Measurements from ENCODE around the gene MIA2. TPM values are rescaled to one million over a fixed set of nuclear protein-coding genes. Genes with fewer than 3 reads are reported as not detected.

The MIA2 gene
- total RNA-seq, 1 donor from 2014 or later = 27.1 TPM

- Mint-ChIP-seq H3K9me3 (no peaks in the 10 kb centered on the region), H3K4me3 (peak overlapping the region; percentile 96), H3K27ac (peak overlapping the region; percentile 99), H3K4me1 (peaks cover 64% of the 10 kb centered on the region), H3K36me3 (ENCODE audit: low read depth) (peaks cover 20% of the 10 kb centered on the region), H3K27me3 (no peaks in the 10 kb centered on the region)
- intact Hi-C loops (cut with micrococcal nuclease) = no loop called here
- DNase-seq (no peak), ATAC-seq (ENCODE audit: low read depth) (no peak)
- TF ChIP-seq CTCF (IDR thresholded peaks at IDR 0.05) = no peak
- ChIA-PET CTCF (no interaction called here), POLR2A (interaction anchor here (0.6 to 5.2 kb wide), 5 partner anchors 93 to 164 kb away, joined by 3 to 87 read pairs (median 45); partner anchors contain the start of genes FBXO33, PNN and TRAPPC6B)
Measured at GRCh38 chr14:39268393-39268792, 34.7 kb downstream of the MIA2 start.

GRCh38 chr14:39272918-39273317, 39.2 kb downstream of the MIA2 start:
- Mint-ChIP-seq H3K36me3 (ENCODE audit: low read depth) (peaks cover 10% of the 10 kb centered on the region), H3K27ac (peak overlapping the region; percentile 50), H3K27me3 (no peaks in the 10 kb centered on the region), H3K4me1 (peaks cover 69% of the 10 kb centered on the region), H3K9me3 (no peaks in the 10 kb centered on the region), H3K4me3 (peak overlapping the region; percentile 28)
- POLR2A ChIA-PET = interaction anchor here (0.5 kb wide), 1 partner anchor 96 kb away, joined by 4 read pairs; no protein-coding TSS in a partner anchor
- intact Hi-C loops (cut with micrococcal nuclease) = no loop called here
- ATAC-seq (ENCODE audit: low read depth) = no peak
- CTCF ChIA-PET = no interaction called here
- no peak for TF ChIP-seq CTCF (IDR thresholded peaks at IDR 0.05)
- no peak for DNase-seq

- Mint-ChIP-seq H3K27ac (no peak overlapping the region), H3K36me3 (ENCODE audit: low read depth) (peaks cover 32% of the 10 kb centered on the region), H3K9me3 (no peaks in the 10 kb centered on the region), H3K4me3 (no peak overlapping the region), H3K4me1 (peaks cover 51% of the 10 kb centered on the region), H3K27me3 (no peaks in the 10 kb centered on the region)
- POLR2A ChIA-PET = no interaction called here
- DNase-seq (no peak), ATAC-seq (ENCODE audit: low read depth) (no peak)
- intact Hi-C loops (cut with micrococcal nuclease) = no loop called here
- CTCF ChIA-PET = no interaction called here
- TF ChIP-seq CTCF (IDR thresholded peaks at IDR 0.05) = no peak
Measured at GRCh38 chr14:39275395-39275794, 41.7 kb downstream of the MIA2 start.

GRCh38 chr14:39276005-39276404, 42.3 kb downstream of the MIA2 start:
- ChIA-PET POLR2A (no interaction called here), CTCF (no interaction called here)
- no peak overlapping the region for H3K27ac Mint-ChIP-seq
- intact Hi-C loops (cut with micrococcal nuclease) = no loop called here
- no peaks in the 10 kb centered on the region for H3K9me3 Mint-ChIP-seq
- H3K36me3 Mint-ChIP-seq (ENCODE audit: low read depth) = peaks cover 35% of the 10 kb centered on the region
- no peak overlapping the region for H3K4me3 Mint-ChIP-seq
- no peak for TF ChIP-seq CTCF (IDR thresholded peaks at IDR 0.05)
- no peak for ATAC-seq (ENCODE audit: low read depth)
- H3K4me1 Mint-ChIP-seq = peaks cover 46% of the 10 kb centered on the region
- no peaks in the 10 kb centered on the region for H3K27me3 Mint-ChIP-seq
- DNase-seq = no peak

- no peak for DNase-seq
- no peak overlapping the region for H3K4me3 Mint-ChIP-seq
- CTCF ChIA-PET = no interaction called here
- intact Hi-C loops (cut with micrococcal nuclease) = no loop called here
- H3K36me3 Mint-ChIP-seq (ENCODE audit: low read depth) = peaks cover 40% of the 10 kb centered on the region
- H3K4me1 Mint-ChIP-seq = peaks cover 39% of the 10 kb centered on the region
- H3K27me3 Mint-ChIP-seq = no peaks in the 10 kb centered on the region
- POLR2A ChIA-PET = no interaction called here
- TF ChIP-seq CTCF (IDR thresholded peaks at IDR 0.05) = no peak
- H3K27ac Mint-ChIP-seq = no peak overlapping the region
- no peaks in the 10 kb centered on the region for H3K9me3 Mint-ChIP-seq
- ATAC-seq (ENCODE audit: low read depth) = no peak
Measured at GRCh38 chr14:39276579-39277114, 42.9 kb downstream of the MIA2 start.

Data from activated B cell treated with CpG ODN at 0.5 μM for 24 hours (primary cell).